ENCODE measurements around the gene DYNC1H1.

The DYNC1H1 gene

DNA sequence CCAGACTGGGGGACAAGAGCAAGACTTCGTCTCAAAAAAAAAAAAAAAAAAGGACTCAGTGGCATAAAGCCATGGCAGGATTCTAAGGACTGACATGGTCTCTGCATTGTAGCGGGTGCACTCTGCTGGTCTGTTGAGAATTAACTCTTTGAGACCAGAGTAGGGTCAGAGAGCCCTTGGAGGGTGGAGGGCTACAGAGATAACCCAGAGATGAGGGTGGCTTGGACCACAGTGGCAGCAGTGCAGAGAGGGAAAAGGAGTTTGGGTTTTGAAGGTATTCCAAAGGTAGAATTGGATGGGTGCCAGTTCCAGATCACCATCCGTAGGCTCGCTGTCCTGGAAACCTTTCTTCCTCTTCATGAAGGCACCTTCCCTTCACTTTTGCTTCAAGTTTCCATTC lies 14.3 kb upstream of the DYNC1H1 start:
- H3K4me3 ChIP-seq (replicated peaks in 1 of 2; ENCODE audit: low read depth in 2 of 2, low read length in 2 of 2), result no peak overlapping the region
- TF ChIP-seq, protein P1, sequence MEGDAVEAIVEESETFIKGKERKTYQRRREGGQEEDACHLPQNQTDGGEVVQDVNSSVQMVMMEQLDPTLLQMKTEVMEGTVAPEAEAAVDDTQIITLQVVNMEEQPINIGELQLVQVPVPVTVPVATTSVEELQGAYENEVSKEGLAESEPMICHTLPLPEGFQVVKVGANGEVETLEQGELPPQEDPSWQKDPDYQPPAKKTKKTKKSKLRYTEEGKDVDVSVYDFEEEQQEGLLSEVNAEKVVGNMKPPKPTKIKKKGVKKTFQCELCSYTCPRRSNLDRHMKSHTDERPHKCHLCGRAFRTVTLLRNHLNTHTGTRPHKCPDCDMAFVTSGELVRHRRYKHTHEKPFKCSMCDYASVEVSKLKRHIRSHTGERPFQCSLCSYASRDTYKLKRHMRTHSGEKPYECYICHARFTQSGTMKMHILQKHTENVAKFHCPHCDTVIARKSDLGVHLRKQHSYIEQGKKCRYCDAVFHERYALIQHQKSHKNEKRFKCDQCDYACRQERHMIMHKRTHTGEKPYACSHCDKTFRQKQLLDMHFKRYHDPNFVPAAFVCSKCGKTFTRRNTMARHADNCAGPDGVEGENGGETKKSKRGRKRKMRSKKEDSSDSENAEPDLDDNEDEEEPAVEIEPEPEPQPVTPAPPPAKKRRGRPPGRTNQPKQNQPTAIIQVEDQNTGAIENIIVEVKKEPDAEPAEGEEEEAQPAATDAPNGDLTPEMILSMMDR (IDR thresholded peaks at IDR 0.05; ENCODE audit: low read depth, low read length), result no peak
- DNase-seq (ENCODE audit: low read depth in 2 of 2), result no peak

DNA sequence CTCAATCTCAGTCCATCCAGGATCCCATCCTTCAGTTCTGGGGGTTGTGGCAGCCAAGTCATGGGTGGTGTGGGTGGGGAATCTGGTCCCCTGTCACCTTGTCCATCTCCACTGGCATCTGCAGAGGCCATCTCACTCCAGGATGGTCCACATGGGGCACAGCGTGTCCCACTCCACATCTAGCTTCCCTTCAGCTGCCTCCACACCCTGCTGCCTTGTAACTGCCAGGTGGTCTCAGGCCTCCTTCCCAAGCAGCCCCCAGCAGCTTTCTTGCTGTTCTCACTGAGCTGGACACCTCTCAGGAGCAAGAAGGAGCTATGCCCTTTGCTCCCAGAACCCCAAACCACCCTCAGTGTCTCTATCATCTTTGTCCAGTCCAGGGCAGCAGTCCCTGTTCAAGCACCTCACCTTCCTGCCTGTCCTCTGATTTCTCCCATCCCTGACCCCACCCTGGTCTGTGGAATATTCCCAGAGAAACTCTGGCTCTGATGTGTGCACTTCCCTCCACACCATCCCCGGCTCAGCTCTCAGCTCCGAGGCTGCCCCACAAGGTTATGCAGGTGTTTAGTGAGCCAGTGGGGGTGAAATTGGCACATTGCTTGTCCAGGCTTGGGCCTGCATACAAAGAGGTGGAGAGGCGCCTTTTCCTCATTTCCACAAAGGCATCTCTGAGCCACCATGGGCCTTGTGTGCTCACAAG lies 13.7 kb upstream of the DYNC1H1 start:
- H3K4me3 ChIP-seq (replicated peaks in 1 of 2; ENCODE audit: low read depth in 2 of 2, low read length in 2 of 2), result no peak overlapping the region
- no peak for DNase-seq (ENCODE audit: low read depth in 2 of 2)
- TF ChIP-seq, protein P1 (IDR thresholded peaks at IDR 0.05; ENCODE audit: low read depth, low read length), result no peak

DNA sequence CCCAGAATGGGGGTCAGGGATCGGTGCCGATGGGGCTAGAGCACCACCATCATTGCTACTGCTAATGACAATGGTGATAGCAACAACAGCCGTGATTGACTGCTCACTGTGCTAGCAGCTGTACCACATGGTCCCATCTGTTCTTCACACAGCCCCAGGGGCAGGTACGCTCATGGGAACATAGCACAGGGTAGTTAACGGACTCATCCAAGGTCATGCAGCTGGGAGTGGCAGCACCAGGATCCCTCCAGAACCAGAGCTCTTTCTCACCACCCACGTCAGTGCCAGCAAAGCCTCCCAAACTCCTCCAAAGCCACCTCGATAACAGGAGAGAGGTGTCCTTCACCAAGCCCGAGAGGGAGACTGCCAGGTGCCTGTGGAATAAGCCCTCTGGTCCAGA lies 11.2 kb upstream of the DYNC1H1 start:
- no peak for DNase-seq (ENCODE audit: low read depth in 2 of 2)
- TF ChIP-seq, protein P1 (IDR thresholded peaks at IDR 0.05; ENCODE audit: low read depth, low read length), result no peak
- no peak overlapping the region for H3K4me3 ChIP-seq (replicated peaks in 1 of 2; ENCODE audit: low read depth in 2 of 2, low read length in 2 of 2)

DNA sequence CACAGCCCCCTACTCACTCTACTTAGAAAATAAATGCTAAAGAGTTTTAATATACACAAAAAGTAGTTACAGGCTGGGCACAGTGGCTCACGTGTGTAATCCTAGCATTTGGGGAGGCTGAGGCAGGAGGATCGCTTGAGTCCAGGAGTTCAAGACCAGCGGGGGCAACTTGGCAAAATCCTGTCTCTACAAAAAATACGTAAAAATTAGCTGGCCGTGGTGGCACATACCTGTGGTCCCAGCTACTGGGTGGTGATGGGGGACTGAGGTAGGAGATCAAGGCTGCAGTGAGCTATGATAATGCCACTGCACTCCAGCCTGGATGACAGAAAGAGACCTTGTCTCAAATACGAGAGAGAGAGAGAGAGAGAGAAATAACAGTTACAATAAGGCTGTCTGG lies 9.9 kb upstream of the DYNC1H1 start:
- TF ChIP-seq, protein P1 (IDR thresholded peaks at IDR 0.05; ENCODE audit: low read depth, low read length), result no peak
- H3K4me3 ChIP-seq (replicated peaks in 1 of 2; ENCODE audit: low read depth in 2 of 2, low read length in 2 of 2), result no peak overlapping the region
- no peak for DNase-seq (ENCODE audit: low read depth in 2 of 2)

DNA sequence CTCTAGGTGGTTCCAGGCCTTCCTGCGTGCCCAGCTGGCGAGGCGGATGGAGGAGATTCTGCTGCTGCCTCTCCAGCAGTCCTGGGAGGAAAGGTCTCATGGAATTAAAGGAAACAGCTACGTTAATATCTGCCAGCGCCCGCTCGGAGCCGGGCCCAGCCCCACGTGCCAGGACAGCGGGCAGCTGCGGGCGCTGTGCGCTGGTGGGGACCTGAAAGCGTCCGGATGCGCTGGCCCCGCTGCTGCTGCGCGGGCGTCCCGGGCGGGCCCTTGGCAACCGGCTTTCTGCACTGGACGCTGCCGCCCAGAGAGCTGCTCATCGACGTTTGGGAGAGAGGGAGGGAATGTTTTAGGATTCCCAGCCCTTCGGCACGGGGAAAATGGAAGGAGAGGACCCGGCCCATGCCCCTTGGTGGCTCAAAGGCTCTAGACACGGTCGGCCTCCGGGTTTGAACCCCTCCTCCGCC lies 8.6 kb upstream of the DYNC1H1 start:
- H3K4me3 ChIP-seq (replicated peaks in 1 of 2; ENCODE audit: low read depth in 2 of 2, low read length in 2 of 2), result no peak overlapping the region
- no peak for DNase-seq (ENCODE audit: low read depth in 2 of 2)

DNA sequence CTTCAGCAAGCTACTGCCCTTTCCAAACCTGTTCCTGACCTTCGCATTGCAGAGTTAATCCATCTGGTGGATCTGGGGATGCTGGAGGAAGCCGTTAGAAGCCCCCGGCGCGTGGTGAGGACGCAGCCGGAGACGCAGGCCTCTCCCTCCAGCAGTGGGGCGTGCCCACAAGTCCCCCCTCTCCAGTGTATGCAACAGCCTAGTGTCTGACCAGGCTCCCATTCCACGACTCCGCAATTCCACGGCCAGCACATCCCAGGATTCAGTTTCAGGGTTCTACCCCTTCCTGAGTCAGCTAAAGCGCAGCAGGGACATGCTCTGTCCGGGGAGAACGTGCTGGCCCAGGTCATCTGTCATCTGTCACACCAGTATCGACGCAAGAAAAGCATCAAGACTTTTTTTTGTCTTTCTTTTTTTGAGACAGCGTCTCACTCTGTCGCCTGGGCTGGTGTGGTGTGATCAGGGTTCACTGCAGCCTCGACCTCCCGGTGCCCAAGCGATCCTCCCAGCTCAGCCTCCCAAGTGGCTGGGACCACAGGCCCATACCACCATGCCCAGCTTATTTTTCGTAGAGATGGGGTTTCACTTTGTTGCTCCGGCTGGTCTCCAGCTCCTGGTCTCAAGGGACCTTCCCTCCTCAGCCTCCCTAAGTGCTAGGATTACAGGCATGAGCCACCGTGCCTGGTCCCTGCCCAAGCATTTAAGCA lies 8.0 kb upstream of the DYNC1H1 start:
- TF ChIP-seq, protein P1 (IDR thresholded peaks at IDR 0.05; ENCODE audit: low read depth, low read length), result no peak
- no peak overlapping the region for H3K4me3 ChIP-seq (replicated peaks in 1 of 2; ENCODE audit: low read depth in 2 of 2, low read length in 2 of 2)
- DNase-seq (ENCODE audit: low read depth in 2 of 2), result no peak

More for the DNA sequence above, 8.6 kb upstream of the DYNC1H1 start:
- TF ChIP-seq, protein P1 (IDR thresholded peaks at IDR 0.05; ENCODE audit: low read depth, low read length), result no peak
